ENCODE results near the gene CYP17A1. TPM values are rescaled to one million over a fixed set of nuclear protein-coding genes. Genes with fewer than 3 reads are reported as not detected.

The CYP17A1 gene
- polyA plus RNA-seq, 1 of the 3 experiments (the other 2 are of a cell fraction): not detected

DNA sequence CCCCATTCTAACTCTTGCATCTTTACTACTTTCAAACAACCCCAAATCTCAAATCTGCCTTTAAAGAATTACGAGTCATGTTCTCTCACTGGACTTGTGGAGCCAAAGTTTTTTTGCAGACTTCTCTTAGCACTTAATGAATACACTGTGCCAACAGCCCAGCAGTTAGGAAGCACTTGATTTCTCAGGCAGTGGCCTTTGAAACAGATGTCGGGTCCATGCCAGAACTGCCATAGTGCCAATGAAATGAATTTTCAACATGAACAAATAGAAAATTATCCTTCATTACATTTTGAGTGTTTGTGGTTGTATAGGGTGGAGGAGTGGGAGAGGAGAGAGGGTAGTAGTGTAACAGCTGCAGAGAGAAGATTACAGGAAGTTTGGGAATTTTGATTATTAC, 22.7 kb upstream of the CYP17A1 start (continued):
- TF ChIP-seq, protein P1, sequence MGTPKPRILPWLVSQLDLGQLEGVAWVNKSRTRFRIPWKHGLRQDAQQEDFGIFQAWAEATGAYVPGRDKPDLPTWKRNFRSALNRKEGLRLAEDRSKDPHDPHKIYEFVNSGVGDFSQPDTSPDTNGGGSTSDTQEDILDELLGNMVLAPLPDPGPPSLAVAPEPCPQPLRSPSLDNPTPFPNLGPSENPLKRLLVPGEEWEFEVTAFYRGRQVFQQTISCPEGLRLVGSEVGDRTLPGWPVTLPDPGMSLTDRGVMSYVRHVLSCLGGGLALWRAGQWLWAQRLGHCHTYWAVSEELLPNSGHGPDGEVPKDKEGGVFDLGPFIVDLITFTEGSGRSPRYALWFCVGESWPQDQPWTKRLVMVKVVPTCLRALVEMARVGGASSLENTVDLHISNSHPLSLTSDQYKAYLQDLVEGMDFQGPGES (IDR thresholded peaks at IDR 0.05; ENCODE audit: low read depth, low read length): no peak
- TF ChIP-seq MXI1 (IDR thresholded peaks at IDR 0.05; ENCODE audit: low read depth, low read length): no peak
- no peak for TF ChIP-seq RCOR1 (IDR thresholded peaks at IDR 0.05; ENCODE audit: low read length)
- TF ChIP-seq RXRA (IDR thresholded peaks at IDR 0.05; ENCODE audit: borderline replicate concordance, low read depth): no peak

DNA sequence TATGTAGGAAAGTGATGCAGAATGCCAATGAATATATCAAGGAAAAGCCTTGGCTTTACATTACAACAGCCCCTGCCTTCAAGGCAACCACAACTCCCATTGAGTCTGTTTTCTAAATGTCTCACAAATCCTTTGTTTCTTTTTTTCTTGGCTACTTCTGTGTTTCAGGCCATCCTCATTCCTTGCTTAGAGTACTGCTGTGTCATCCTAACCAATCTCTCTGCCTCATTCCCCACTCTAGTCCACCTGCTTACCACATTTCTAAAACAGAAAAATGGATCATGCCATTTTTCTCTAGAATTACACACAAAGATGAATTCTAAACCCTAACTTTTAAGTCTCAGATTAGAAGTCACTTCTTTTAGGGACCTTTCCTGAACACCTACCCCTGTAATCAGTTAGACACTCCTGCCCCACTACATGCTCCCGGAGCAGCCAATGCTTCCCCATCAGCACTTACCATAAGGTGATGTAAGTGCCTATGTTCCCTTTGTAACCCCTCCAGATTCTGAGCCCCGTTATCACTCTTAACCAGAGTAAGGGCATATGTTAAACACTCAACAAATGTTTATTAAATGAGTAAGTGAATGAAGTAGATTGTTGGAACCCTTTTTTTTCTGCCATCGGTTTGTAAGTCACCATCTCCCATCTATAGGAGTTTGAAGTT, 19.7 kb upstream of the CYP17A1 start:
- DNase-seq: no peak
- H3F3A ChIP-seq (replicated peaks; ENCODE audit: insufficient read depth): peaks cover 13% of the 10 kb centered on the region
- no peaks in the 10 kb centered on the region for H3K27me3 ChIP-seq (ENCODE audit: insufficient read depth)
- TF ChIP-seq POLR2AphosphoS5 (IDR thresholded peaks at IDR 0.05; ENCODE audit: low read depth, low read length) (no peak), EP300 (IDR thresholded peaks at IDR 0.05; ENCODE audit: borderline replicate concordance in 1 of 2, low read depth in 1 of 2, low read length in 1 of 2) (no peak), YY1 (IDR thresholded peaks at IDR 0.05; ENCODE audit: low read depth) (no peak), TAF1 (IDR thresholded peaks at IDR 0.05; ENCODE audit: borderline replicate concordance, low read depth, low read length) (no peak), RCOR1 (IDR thresholded peaks at IDR 0.05; ENCODE audit: low read length) (no peak), SIN3A (IDR thresholded peaks at IDR 0.05; ENCODE audit: borderline replicate concordance, low read depth, low read length) (no peak), RXRA (IDR thresholded peaks at IDR 0.05; ENCODE audit: borderline replicate concordance, low read depth) (no peak), ELF1 (IDR thresholded peaks at IDR 0.05) (no peak), GATA2 (CRISPR knock-in tag; IDR thresholded peaks at IDR 0.05) (no peak), RAD21 (IDR thresholded peaks at IDR 0.05; ENCODE audit: low read length) (no peak), NRF1 (IDR thresholded peaks at IDR 0.05; ENCODE audit: low read depth, low read length) (no peak)
- TF ChIP-seq, protein P2, sequence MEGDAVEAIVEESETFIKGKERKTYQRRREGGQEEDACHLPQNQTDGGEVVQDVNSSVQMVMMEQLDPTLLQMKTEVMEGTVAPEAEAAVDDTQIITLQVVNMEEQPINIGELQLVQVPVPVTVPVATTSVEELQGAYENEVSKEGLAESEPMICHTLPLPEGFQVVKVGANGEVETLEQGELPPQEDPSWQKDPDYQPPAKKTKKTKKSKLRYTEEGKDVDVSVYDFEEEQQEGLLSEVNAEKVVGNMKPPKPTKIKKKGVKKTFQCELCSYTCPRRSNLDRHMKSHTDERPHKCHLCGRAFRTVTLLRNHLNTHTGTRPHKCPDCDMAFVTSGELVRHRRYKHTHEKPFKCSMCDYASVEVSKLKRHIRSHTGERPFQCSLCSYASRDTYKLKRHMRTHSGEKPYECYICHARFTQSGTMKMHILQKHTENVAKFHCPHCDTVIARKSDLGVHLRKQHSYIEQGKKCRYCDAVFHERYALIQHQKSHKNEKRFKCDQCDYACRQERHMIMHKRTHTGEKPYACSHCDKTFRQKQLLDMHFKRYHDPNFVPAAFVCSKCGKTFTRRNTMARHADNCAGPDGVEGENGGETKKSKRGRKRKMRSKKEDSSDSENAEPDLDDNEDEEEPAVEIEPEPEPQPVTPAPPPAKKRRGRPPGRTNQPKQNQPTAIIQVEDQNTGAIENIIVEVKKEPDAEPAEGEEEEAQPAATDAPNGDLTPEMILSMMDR (IDR thresholded peaks at IDR 0.05): no peak
- TF ChIP-seq, protein P3, sequence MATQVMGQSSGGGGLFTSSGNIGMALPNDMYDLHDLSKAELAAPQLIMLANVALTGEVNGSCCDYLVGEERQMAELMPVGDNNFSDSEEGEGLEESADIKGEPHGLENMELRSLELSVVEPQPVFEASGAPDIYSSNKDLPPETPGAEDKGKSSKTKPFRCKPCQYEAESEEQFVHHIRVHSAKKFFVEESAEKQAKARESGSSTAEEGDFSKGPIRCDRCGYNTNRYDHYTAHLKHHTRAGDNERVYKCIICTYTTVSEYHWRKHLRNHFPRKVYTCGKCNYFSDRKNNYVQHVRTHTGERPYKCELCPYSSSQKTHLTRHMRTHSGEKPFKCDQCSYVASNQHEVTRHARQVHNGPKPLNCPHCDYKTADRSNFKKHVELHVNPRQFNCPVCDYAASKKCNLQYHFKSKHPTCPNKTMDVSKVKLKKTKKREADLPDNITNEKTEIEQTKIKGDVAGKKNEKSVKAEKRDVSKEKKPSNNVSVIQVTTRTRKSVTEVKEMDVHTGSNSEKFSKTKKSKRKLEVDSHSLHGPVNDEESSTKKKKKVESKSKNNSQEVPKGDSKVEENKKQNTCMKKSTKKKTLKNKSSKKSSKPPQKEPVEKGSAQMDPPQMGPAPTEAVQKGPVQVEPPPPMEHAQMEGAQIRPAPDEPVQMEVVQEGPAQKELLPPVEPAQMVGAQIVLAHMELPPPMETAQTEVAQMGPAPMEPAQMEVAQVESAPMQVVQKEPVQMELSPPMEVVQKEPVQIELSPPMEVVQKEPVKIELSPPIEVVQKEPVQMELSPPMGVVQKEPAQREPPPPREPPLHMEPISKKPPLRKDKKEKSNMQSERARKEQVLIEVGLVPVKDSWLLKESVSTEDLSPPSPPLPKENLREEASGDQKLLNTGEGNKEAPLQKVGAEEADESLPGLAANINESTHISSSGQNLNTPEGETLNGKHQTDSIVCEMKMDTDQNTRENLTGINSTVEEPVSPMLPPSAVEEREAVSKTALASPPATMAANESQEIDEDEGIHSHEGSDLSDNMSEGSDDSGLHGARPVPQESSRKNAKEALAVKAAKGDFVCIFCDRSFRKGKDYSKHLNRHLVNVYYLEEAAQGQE (IDR thresholded peaks at IDR 0.05; ENCODE audit: low read depth, low read length): no peak
- H3K9ac ChIP-seq: no peak overlapping the region
- CTCF ChIA-PET: no interaction called here
- no peaks in the 10 kb centered on the region for H3K9me2 ChIP-seq
- no peaks in the 10 kb centered on the region for H3K9me3 ChIP-seq
- H3K4me2 ChIP-seq: peak overlapping the region; percentile 56; the same call in 1 of the 2 replicates
- peaks cover 31% of the 10 kb centered on the region for H3K79me2 ChIP-seq (ENCODE audit: insufficient read depth)
- peak overlapping the region; percentile 8 to 78; a peak in 2 of 4 replicates for H3K27ac ChIP-seq (ENCODE audit: low read depth in 2 of 2, low read length in 1 of 2)
- H3K4me1 ChIP-seq (ENCODE audit: control insufficient read depth in 1 of 2, insufficient read depth in 2 of 2, low read depth in 1 of 2, low read length in 1 of 2): peaks cover 2 to 18% of the 10 kb centered on the region in 2 experiments; a peak in 2 of 4 replicates
- peaks cover 0 to 6% of the 10 kb centered on the region in 2 experiments for H3K36me3 ChIP-seq (replicated peaks in 1 of 2; ENCODE audit: control insufficient read depth in 1 of 2, insufficient read depth in 2 of 2, low read length in 1 of 2)
- H2AFZ ChIP-seq (ENCODE audit: low read depth): no peak overlapping the region
- WGBS (ENCODE audit: low lambda C conversion rate): 89% methylated on average over 3 of the region's 3 CpGs
- POLR2A ChIA-PET: no interaction called here
- H4K20me1 ChIP-seq (ENCODE audit: insufficient read depth): no peaks in the 10 kb centered on the region
- H3K4me3 ChIP-seq (ENCODE audit: low read depth in 2 of 2, low read length in 1 of 2): no peak overlapping the region

Data from SK-N-SH (cell line).